GM12878 (cell line): ENCODE data around the gene PSRC1. TPM values are rescaled to one million over a fixed set of nuclear protein-coding genes. Genes with fewer than 3 reads are reported as not detected.

Experiments
- ATAC-seq: fragments of 200-7000 bp; cut with Tn5 transposase; 3 replicates; pipeline ENCODE4 v1.9.1; 2020; ENCODE audit warnings: mild to moderate bottlenecking, moderate library complexity
- BruUV-seq: library from RNA; stranded (reverse); fragments of 400-500 nt; replicated peaks from 2 replicates; lab custom pipeline; 2021; lab: Mats Ljungman, UMichigan
- CTCF ChIA-PET: fragments of 300-600 bp; sonication (Branson Sonifier 250); formaldehyde crosslinking; extraction: SDS; loops from one replicate; lab custom pipeline; 2021; ENCODE audit warnings: inconsistent platforms; lab: Yijun Ruan, JAX
- POLR2A ChIA-PET: fragments of 350-600 bp; formaldehyde crosslinking; extraction: SDS; loops from one replicate; lab custom pipeline; 2021; ENCODE audit warnings: inconsistent platforms; lab: Charles Lee
- RAD21 ChIA-PET: fragments of 300-600 bp; sonication (Branson Sonifier 250); formaldehyde crosslinking; loops from one replicate; lab custom pipeline; 2023; ENCODE audit warnings: antibody characterized with exemption; ENCODE audit not compliant: unreplicated experiment; lab: Charles Lee
- SMC1A ChIA-PET: fragments of 300-600 bp; sonication (Branson Sonifier 250); formaldehyde crosslinking; loops from one replicate; lab custom pipeline; 2023; ENCODE audit not compliant: unreplicated experiment, uncharacterized antibody; lab: Charles Lee
- DNase-seq: peaks from one replicate; pipeline ENCODE4 v3.0.0-alpha.2; 2011; ENCODE audit warnings: low read depth, low spot score
- FAIRE-seq: peaks from 3 replicates; lab custom pipeline; 2011; peaks lifted over from hg19 to GRCh38; lab: Jason Lieb, UNC
- H2AFZ ChIP-seq: 2 replicates; pipeline ENCODE4 v1.6.0; 2011; ENCODE audit warnings: low read depth, low read length, control low read depth; ENCODE audit not compliant: control insufficient read depth
- H3K27ac ChIP-seq: 2 replicates; pipeline ENCODE4 v1.5.1; 2011; ENCODE audit warnings: control low read depth; ENCODE audit not compliant: control insufficient read depth, insufficient read depth
- H3K27me3 ChIP-seq, 2 experiments: replicated peaks in 1 of 2; 2 replicates each; pipeline versions ENCODE4 v1.6.0 to v1.6.1; 2011; ENCODE audit warnings: low read length in 1 of 2; ENCODE audit not compliant: control insufficient read depth in 2 of 2, insufficient read depth in 2 of 2
- H3K36me3 ChIP-seq, 2 experiments: 2 replicates each; pipeline ENCODE4 v1.5.1; 2011; ENCODE audit warnings: low read length in 1 of 2; ENCODE audit not compliant: control insufficient read depth in 2 of 2, insufficient read depth in 2 of 2
- H3K4me1 ChIP-seq: 2 replicates; pipeline ENCODE4 v1.6.1; 2011; ENCODE audit warnings: mild to moderate bottlenecking, low read length, moderate library complexity, mixed read lengths; ENCODE audit not compliant: control insufficient read depth, insufficient read depth
- H3K4me2 ChIP-seq: 2 replicates; pipeline ENCODE4 v1.6.0; 2011; ENCODE audit warnings: control low read depth; ENCODE audit not compliant: control insufficient read depth, insufficient read depth
- H3K4me3 ChIP-seq: fragments of 200-600 bp; sonication (generic); 2 replicates; pipeline ENCODE4 v1.5.1; 2016
- H3K79me2 ChIP-seq: 2 replicates; pipeline ENCODE4 v1.6.0; 2011; ENCODE audit warnings: low read length; ENCODE audit not compliant: control insufficient read depth, insufficient read depth
- H3K9ac ChIP-seq: 2 replicates; pipeline ENCODE4 v1.8.0; 2011; ENCODE audit warnings: low read length, control low read depth, mixed read lengths; ENCODE audit not compliant: control insufficient read depth, insufficient read depth
- H3K9me3 ChIP-seq: replicated peaks from 3 replicates; pipeline ENCODE4 v1.5.1; 2011; ENCODE audit warnings: mild to moderate bottlenecking, low read length; ENCODE audit not compliant: control insufficient read depth, insufficient read depth
- H4K20me1 ChIP-seq: 2 replicates; pipeline ENCODE4 v1.6.0; 2011; ENCODE audit not compliant: control insufficient read depth, insufficient read depth
- BCL11A ChIP-seq: IDR thresholded peaks from 2 replicates; pipeline ENCODE4 v1.6.1; 2011; ENCODE audit warnings: low read depth, low read length
- EZH2 ChIP-seq: IDR thresholded peaks from 2 replicates; pipeline ENCODE4 v1.6.1; 2012; ENCODE audit warnings: low read depth, mild to moderate bottlenecking, control low read depth, inconsistent platforms, low read length, borderline replicate concordance; ENCODE audit not compliant: control insufficient read depth
- MEF2B ChIP-seq: fragments of 450-650 bp; IDR thresholded peaks from 2 replicates; pipeline ENCODE4 v1.6.1; 2018; ENCODE audit warnings: mild to moderate bottlenecking, moderate library complexity; ENCODE audit not compliant: partially characterized antibody, poor library complexity, severe bottlenecking
- YY1 ChIP-seq: IDR thresholded peaks from 2 replicates; pipeline ENCODE4 v1.6.1; 2011; ENCODE audit warnings: low read depth, mild to moderate bottlenecking, low read length
- ZNF384 ChIP-seq: IDR thresholded peaks from 2 replicates; pipeline ENCODE4 v1.6.1; 2012; ENCODE audit warnings: low read depth, mild to moderate bottlenecking, low read length, improper control_type of control experiment, borderline replicate concordance
- WGBS: methylation state at CpG from one replicate; pipeline ENCODE4 v1.1.6; 2016; ENCODE audit warnings: low lambda C conversion rate; ENCODE audit not compliant: insufficient replicate concordance, insufficient coverage; ENCODE audit errors: missing lambda C conversion rate; 5-methylcytosine and 5-hydroxymethylcytosine counted together
- in situ Hi-C: fragments of 300-500 bp; cut with MboI; formaldehyde crosslinking; loops from 9 replicates; pipeline ENCODE4 v1.14.3; 2018; ENCODE audit warnings: mixed read lengths
- intact Hi-C: fragments of 100-400 bp; cut with micrococcal nuclease; formaldehyde crosslinking; loops from one replicate; pipeline ENCODE4 v1.14.2; 2022; ENCODE audit not compliant: unreplicated experiment
- polyA plus RNA-seq, 11 experiments: library from polyadenylated mRNA; depleted of rRNA in 4 of 11; unstranded in 6 of 11; stranded (reverse) in 5 of 11; fragments of >200 nt; fragmentation: Nextera tagmentation in 4 of 11; fragmentation: Illumina TruSeq in 1 of 11; extraction: Ambion mirVana in 4 of 11; extraction: Trizol in 1 of 11; gene quantifications; 1 replicate in 1 of 11; 2 replicates in 10 of 11; pipeline versions ENCODE4 v1.2.1 to v1.2.3, GENCODE V29; 2011 to 2016; ENCODE audit warnings: inconsistent platforms in 2 of 11, missing spikeins in 2 of 11, low read depth in 1 of 11
- total RNA-seq, 4 experiments: library from RNA; depleted of rRNA in 3 of 4; stranded (reverse); fragments of >200 nt in 3 of 4; fragmentation: Illumina TruSeq in 1 of 4; extraction: Trizol in 1 of 4; gene quantifications; 2 replicates each; pipeline versions ENCODE4 v1.2.1 to v1.2.3, GENCODE V29; 2013 to 2021
- TF ChIP-seq, protein P1 (sequence below), 3 experiments: IDR thresholded peaks in 2 of 3; conservative IDR thresholded peaks in 1 of 3; 2 replicates each; pipeline ENCODE4 v1.5.1; 2011; ENCODE audit warnings: low read depth in 3 of 3, low read length in 3 of 3, mild to moderate bottlenecking in 3 of 3, control low read depth in 2 of 3, moderate library complexity in 2 of 3, inconsistent platforms in 1 of 3, mixed read lengths in 1 of 3; ENCODE audit not compliant: control insufficient read depth in 2 of 3, insufficient read depth in 1 of 3; ENCODE audit errors: extremely low read depth in 1 of 3

PSRC1 gene
- total and polyA plus RNA-seq, 10 of the 15 experiments (the other 5 are each of a cell fraction or from before 2014, with no cell fraction given) = 1.2 to 11.8 (median 4.9) TPM

- TF ChIP-seq EZH2 (no peak), MEF2B (no peak), YY1 (no peak), BCL11A (no peak), ZNF384 (no peak)
- TF ChIP-seq, all 136 proteins: peak for 0
Observed at GRCh38 chr1:109296782-109297181, 13.8 kb upstream of the PSRC1 start (continued).

DNA sequence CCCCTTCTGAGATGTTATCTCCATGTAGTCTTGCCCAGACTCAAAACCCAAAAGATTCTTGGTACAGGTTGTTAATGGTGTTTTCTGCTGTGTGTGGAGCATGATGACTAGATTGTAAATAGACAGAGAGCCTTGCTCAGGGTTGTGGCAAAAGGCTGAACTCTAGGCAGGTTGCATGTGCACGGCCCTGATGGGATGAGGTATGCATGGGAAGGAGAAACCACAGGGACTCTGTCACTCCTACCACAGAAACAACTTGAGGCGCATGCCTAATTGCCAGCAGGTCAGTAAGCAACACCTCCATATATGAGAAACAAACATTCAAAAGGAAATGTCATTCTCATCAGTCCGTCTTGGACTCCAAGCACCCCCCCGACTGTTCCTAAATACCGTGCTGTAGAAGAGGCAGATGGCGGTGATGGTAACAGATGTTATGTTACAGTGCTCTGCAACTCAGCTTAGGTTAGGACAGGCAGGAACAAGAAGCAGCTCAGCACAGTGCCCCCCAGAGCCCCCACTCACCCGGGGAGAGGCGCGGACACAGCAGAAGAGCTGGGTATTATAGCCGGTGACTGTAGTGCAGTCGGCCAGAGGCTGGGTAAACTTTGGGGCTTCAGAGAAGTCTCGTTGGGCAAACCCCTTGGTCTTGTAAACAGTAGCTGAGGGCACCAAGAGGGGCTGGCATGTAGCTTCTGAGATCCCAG, 12.9 kb upstream of the PSRC1 start:
- ChIA-PET RAD21 (interaction anchor here (0.7 kb wide), 1 partner anchor 105 kb away, joined by 3 read pairs; no protein-coding TSS in a partner anchor), POLR2A (no interaction called here), SMC1A (interaction anchor here (1.3 to 2.7 kb wide), 2 partner anchors 11 to 13 kb away, joined by 3 to 9 read pairs; partner anchors contain the start of genes MYBPHL and PSRC1), CTCF (interaction anchor here (0.6 kb wide), 1 partner anchor 19 kb away, joined by 3 read pairs; no protein-coding TSS in a partner anchor)
- Histone ChIP-seq H3K9ac (no peak overlapping the region), H3K4me1 (peaks cover 5% of the 10 kb centered on the region; the same call in 1 of the 2 replicates), H4K20me1 (no peaks in the 10 kb centered on the region), H3K36me3 (no peaks in the 10 kb centered on the region), H3K27ac (no peak overlapping the region), H3K9me3 (no peaks in the 10 kb centered on the region), H3K27me3 (peaks cover 0 to 3% of the 10 kb centered on the region in 2 experiments; a peak in 2 of 4 replicates), H3K4me2 (no peak overlapping the region), H3K4me3 (no peak overlapping the region), H2AFZ (no peak overlapping the region), H3K79me2 (no peaks in the 10 kb centered on the region)
- FAIRE-seq (no peak), ATAC-seq (no peak), DNase-seq (no peak)
- in situ Hi-C loops (no loop called here), intact Hi-C loops (no loop called here)
- no TSS peak for BruUV-seq
- 79% methylated on average over 12 of the region's 12 CpGs for WGBS
- TF ChIP-seq, protein P1, sequence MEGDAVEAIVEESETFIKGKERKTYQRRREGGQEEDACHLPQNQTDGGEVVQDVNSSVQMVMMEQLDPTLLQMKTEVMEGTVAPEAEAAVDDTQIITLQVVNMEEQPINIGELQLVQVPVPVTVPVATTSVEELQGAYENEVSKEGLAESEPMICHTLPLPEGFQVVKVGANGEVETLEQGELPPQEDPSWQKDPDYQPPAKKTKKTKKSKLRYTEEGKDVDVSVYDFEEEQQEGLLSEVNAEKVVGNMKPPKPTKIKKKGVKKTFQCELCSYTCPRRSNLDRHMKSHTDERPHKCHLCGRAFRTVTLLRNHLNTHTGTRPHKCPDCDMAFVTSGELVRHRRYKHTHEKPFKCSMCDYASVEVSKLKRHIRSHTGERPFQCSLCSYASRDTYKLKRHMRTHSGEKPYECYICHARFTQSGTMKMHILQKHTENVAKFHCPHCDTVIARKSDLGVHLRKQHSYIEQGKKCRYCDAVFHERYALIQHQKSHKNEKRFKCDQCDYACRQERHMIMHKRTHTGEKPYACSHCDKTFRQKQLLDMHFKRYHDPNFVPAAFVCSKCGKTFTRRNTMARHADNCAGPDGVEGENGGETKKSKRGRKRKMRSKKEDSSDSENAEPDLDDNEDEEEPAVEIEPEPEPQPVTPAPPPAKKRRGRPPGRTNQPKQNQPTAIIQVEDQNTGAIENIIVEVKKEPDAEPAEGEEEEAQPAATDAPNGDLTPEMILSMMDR (IDR thresholded peaks at IDR 0.05 in 2 of 3, conservative IDR thresholded peaks at IDR 0.05 in 1 of 3; ENCODE audit: control insufficient read depth in 2 of 3, extremely low read depth in 1 of 3, insufficient read depth in 1 of 3, low read depth in 3 of 3, low read length in 3 of 3) = no peak
